Right ventricle myocardium superior (tissue), 1 donor: ENCODE measurements around the gene ARHGAP28. TPM values are rescaled to one million over a fixed set of nuclear protein-coding genes. Genes with fewer than 3 reads are reported as not detected.

Experiments
- ATAC-seq: fragments of 200-7000 bp; cut with Tn5 transposase; one replicate; pipeline ENCODE4 v1.9.1; 2020; ENCODE audit warnings: mild to moderate bottlenecking; ENCODE audit not compliant: poor library complexity
- DNase-seq: peaks from one replicate; pipeline ENCODE4 v3.0.0-alpha.2; 2020
- intact Hi-C: fragments of 100-400 bp; cut with DNase I; formaldehyde crosslinking; loops from one replicate; pipeline ENCODE4 v1.11.2; 2022
- total RNA-seq: library from RNA; stranded (reverse); fragmentation: NEBNext Ultra II Directional; extraction: Animal tissue kit (Norgen Biotek cat#: 25700); gene quantifications from one replicate; pipeline ENCODE4 v1.2.1, GENCODE V29; 2021
- donor health status: DM: no; HTN: yes; CAD: no; lungs with severe emphysema.

ARHGAP28 gene
- total RNA-seq, 1 donor from 2014 or later = 1.1 TPM

DNA sequence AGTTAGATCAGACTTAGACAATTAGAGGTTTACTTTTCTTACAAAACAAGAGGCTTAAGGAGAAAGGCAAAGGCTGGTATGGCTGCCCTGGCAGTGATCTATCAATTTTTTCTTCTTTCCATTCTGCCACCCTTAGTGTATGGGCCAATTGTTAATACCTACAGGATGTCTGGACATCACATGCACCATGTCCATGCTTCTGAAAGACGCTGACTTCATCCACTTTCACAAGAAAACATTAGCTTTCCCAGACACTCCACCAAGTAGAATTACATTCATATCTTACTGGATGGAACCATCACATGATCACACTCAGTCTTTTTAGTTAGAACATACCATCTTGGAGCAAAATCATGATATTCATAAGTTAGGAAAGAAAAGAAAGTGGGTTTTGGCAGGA is 120.9 kb downstream of the ARHGAP28 start:
- no peak for ATAC-seq
- intact Hi-C loops = no loop called here
- no peak for DNase-seq

GRCh38 chr18:6851480-6851879 is 122.0 kb downstream of the ARHGAP28 start:
- intact Hi-C loops = no loop called here

GRCh38 chr18:6854811-6855210 is 125.3 kb downstream of the ARHGAP28 start:
- ATAC-seq (no peak), DNase-seq (peak; percentile 37)
- intact Hi-C loops = no loop called here

More at GRCh38 chr18:6851480-6851879, 122.0 kb downstream of the ARHGAP28 start:
- no peak for DNase-seq
- no peak for ATAC-seq

DNA sequence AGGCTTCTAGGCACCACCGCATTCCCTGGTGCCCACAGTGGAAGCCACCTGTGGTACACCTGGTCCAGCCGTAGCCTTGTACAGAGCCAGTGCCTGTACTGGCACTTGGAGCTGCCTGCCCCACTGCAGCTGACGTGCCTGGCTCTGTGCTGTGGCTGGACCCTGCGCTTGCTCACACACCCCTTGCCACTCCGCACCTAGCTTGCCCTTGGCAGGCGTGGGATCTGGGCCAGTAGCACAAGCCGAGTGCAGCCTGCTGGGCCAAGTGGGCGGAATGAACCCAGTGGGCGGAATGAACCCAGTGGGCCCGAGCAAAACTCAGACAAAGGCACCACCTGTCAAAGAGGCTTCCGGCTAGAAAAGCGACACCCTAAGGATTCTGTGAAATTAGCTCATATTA is 126.3 kb downstream of the ARHGAP28 start:
- no peak for DNase-seq
- intact Hi-C loops = no loop called here
- no peak for ATAC-seq

DNA sequence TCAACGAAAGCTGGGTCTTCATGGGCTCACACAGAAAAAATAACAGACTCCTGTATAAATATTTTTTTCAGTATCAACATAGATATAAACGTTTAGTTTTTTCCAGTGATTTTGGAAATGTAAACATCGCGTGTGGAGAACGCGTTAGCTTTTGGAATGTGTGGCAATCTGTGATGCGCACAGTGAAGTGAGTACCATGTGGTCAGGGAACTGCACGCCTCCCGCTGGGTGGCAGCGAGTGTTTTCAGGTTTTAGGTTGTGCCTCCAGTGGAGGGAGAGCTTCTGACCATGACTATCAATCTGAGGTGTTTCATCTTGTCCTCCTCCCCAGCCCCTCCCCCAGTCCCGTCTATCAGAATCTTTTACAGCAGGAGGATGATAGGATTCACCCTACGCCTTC is 127.8 kb downstream of the ARHGAP28 start:
- ATAC-seq (no peak), DNase-seq (no peak)
- intact Hi-C loops = no loop called here

DNA sequence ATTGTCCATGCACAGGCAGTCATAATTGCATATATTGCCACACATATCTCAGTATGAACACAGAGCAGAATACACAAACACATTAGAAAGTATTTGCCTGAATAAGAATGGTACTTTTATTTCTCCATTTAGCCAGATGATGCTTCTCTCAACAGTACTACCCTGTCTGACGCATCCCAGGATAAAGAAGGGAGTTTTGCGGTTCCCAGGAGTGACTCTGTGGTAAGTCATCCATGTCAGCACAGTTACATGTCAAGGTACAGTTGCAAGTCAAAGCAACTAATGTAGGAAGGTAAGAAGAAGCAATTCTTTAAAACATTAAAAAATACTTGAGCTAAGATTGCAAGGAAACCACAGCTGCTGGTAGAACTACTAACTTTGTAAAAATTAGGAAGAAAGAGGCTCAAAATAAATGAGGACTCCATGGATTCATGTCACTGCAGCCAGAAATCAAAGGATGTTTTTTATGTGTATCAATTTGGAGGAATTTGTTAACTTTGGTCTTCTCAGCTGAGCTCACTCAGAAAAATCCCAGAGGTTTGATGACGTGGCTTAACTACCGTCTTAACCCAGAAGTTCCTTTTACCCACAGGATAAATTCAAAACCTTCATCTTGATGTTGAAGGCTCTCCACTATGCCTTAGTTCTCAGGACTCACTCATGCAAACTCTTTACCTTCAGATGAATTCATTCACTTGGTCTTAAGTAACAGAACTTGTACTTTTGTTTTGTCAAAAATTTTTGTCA is 130.3 kb downstream of the ARHGAP28 start:
- no peak for ATAC-seq
- intact Hi-C loops = no loop called here
- no peak for DNase-seq

DNA sequence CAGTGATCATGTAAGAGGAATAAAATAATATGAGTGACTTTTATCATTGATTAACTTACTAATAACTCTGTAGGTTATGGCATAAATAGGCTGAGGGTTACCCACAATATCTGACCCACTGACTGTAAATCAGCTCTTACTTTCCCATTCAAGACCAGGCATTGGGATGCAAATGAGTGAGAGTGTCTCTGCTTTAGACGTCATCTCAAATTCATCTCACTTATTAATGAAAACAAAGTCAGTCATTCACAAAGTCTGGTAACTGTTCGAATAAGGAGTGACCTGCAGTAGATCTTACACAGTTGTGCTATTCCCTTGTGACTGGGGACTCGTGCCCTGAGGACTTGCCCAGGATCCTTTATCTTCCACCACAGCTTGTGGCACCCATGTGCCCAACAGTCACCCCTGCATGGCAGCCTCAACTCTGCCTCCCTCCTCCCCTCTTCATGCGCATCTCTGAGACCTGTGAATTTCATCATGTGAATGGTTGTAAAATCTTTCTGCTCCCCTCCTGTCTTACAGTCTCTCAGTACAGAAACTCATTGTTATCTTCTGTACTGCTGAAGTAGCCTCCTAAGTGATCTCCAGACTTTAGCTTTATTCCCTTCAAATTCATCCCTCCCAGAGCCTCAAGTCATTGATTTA is 131.4 kb downstream of the ARHGAP28 start:
- intact Hi-C loops = no loop called here
- no peak for DNase-seq
- no peak for ATAC-seq

- no peak for DNase-seq
- intact Hi-C loops = no loop called here
- ATAC-seq = no peak
These were observed 135.7 kb downstream of the ARHGAP28 start for GRCh38 chr18:6865251-6865650.

- DNase-seq (no peak), ATAC-seq (no peak)
- intact Hi-C loops = no loop called here
These were observed 137.1 kb downstream of the ARHGAP28 start for GRCh38 chr18:6866552-6867085.

DNA sequence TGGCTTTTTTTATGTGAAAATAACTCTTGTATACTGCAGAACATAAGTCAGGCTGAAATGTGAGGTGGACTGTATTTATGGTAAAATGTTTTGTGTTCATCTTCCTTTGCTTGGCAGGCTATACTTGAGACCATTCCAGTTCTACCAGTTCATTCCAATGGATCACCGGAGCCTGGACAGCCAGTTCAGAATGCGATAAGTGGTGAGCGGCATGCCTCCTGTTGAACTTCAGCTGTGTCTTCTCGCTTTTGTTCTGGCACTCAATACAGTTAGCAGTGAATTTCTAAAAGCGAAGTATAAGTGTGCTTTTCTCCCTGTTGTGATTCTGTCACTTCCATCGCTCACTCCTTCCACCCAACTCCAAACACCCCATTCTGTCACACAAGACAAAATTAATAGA is 138.5 kb downstream of the ARHGAP28 start:
- ATAC-seq = no peak
- intact Hi-C loops = no loop called here

DNA sequence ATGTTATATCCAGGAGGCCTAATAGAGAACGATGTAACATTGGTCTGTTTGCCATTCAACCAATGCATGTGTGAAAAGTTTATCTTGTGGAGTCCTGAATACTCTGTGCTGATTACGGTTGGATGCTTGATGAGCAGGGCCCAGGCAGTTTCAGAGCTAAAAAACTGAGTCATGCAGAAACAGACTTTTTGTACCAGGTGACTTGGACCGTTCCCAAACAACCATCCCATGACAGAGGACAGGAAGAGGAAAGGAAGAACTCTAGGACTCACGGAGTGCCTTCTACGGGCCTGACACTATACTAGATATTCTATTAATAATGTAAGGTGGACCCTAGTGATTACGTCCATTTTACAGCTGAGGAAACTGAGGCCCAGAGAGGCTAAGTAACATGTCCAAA is 142.1 kb downstream of the ARHGAP28 start:
- intact Hi-C loops = no loop called here
- DNase-seq (no peak), ATAC-seq (no peak)

More for the DNA sequence above, 138.5 kb downstream of the ARHGAP28 start:
- no peak for DNase-seq

DNA sequence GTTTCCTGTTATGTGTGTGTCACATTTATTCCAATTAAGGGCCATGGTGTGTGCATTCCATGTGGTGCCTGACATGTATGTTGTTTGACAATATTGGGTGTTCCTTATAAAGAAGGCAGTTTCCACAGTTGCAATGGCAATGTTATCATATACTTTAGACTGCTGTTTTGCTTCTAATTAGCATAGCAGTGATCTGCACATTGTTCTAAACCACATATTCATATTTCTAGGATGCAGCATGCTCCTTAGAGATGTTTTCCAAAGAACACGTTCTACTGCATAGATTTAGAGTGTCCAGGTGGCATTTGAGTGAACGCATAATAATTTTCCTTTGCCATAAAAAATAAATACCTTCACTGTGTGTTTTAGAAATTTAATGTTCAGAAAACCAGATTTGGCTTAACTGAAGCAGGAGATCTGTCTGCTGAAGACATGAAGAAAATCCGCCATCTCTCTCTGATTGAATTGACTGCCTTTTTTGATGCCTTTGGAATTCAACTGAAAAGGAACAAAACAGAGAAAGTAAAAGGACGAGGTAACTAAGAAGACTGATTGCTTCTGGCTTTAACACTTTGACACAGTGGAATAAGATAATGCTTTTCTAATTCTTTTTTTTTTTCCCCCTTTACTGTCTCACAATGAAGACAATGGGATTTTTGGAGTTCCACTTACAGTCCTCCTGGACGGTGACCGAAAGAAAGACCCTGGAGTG is 143.7 kb downstream of the ARHGAP28 start:
- ATAC-seq = no peak
- DNase-seq = no peak
- intact Hi-C loops = no loop called here

DNA sequence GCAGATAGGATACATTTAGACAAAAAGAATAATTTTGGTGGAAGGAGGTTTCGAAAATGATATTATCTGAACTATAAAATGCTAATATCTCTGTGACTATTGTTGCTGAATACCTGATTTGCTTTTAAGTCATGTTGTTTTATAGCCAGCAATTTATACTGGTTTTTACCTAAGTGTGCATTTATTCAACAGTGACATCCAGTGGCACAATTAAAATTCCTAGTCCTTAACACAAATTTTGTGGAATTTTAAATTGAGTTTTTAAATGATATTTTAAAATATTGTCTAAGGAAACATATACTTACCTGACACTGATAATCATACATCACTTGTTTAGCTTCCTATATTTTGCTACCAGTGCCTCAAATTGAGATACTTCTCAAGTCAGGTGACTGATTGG is 144.8 kb downstream of the ARHGAP28 start:
- ATAC-seq (no peak), DNase-seq (no peak)
- intact Hi-C loops = no loop called here

DNA sequence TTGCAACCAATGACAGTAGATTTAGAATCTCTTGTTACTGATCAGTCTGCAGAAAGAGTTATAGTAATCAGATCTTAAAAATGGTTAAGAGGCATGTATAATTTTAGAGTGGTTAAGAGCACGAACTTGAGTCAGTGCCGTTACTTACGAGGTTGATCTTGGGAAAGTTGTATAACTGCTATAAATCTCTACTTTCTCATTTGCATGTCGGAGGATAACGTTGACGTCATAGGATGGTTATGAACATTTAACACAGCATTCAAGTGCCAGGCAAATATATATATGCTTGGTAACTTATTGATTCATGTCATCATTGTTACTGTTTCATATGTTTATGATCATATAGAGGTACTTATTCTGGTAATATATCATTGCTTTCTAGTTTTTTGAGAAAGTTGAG is 146.2 kb downstream of the ARHGAP28 start:
- intact Hi-C loops = no loop called here
- DNase-seq (no peak), ATAC-seq (no peak)

DNA sequence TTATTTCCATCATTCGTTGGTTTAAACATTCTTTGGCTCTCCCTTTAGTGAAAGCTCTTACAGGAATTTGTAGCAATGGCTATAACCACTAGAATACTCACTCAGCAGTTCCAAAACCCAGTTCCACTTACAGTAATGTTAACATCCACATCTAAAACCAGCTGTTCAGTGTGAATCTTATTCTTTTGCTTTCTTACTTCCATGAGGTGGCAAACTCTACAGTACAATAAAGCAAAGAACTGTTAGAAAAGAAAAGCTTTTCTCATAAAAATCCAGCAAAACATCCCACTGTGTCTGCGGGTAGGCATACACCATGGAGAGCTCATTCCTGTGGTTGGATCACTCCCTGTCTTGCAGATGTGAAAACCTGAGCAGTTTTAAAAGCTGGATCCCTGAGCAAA is 147.1 kb downstream of the ARHGAP28 start:
- intact Hi-C loops = no loop called here
- DNase-seq (no peak), ATAC-seq (no peak)

DNA sequence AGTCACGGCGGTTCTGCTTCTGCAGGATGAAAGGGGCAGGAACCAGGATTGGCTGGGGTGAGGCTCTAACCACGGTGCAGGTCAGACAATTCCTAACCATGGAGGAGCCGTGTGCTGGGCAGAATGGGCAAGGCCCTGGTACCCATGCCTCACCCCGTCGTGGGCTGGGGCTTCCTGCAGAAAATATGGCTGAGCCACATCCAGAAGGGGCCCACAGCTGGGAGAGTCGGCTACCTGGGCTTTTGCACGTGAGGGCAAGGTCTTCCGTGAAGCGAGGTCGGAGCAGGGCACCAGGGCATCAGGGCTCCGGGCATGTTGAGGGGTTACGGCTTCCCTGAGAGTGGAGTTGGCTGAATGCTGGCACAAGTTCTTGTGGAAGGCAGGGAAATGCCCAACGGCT is 147.8 kb downstream of the ARHGAP28 start:
- intact Hi-C loops = no loop called here
- DNase-seq (no peak), ATAC-seq (no peak)

- peak; percentile 70 for ATAC-seq
- intact Hi-C loops = no loop called here
- peak; percentile 51 for DNase-seq
These were observed 149.2 kb downstream of the ARHGAP28 start for GRCh38 chr18:6878556-6879297.

DNA sequence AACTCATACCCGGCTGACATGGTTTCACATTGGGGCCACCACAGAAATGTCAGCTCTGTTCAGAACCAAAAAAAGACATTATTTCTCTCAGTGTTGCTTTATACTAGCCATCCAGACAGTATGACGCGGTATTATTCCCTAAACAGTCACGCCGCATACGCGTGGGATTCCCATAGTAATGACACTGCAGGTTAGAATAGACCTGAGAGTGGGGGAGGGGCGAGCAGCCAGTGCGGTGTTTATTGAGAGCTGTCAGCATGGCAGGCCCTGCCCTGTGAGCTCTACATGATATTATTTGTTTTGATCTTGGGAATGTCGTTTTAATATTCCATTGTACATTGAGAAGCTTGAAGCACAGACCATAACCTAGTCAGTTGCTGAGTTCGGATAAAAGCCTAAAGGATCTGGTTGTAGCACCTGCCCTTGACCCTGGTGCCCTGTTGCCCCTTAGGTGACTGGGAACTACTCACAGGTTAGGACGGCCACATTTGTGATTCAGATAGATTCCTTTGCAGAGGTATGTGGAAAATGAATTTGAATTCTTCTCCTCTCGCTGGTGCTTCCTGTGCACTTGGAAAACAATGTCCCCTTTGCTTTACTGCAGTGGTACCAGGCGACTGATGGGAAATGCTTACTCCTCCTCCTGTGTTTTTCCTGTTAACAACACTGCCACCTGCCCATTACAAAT is 150.1 kb downstream of the ARHGAP28 start:
- intact Hi-C loops = no loop called here
- DNase-seq (no peak), ATAC-seq (no peak)
